Stimulated activated CD4-positive, alpha-beta T cell treated with anti-CD3 and anti-CD28 coated beads, Interleukin-1b, Interleukin-23, amount 100 ng/mL, for 4 hours (primary cell): ENCODE measurements around the gene RUVBL2.

Source experiments
- DNase-seq, 2 donors: peaks; one replicate each; pipeline ENCODE4 v3.0.0-alpha.2; 2020; ENCODE audit warnings: low read depth in 2 of 2

The RUVBL2 gene

GRCh38 chr19:48993175-48994034 is at the start of gene RUVBL2, which contains the start of gene GYS1:
Gene RUVBL2 (plus strand): TSS chr19:48993887. CDS start chr19:48993912, 25 bp downstream.
Gene GYS1 (minus strand): TSS chr19:48993309. CDS start chr19:48993112, 197 bp downstream.
- DNase-seq, result peak; percentile 98 to 99

- DNase-seq, result no peak
Observed at GRCh38 chr19:48945415-48945814, 48.3 kb upstream of the RUVBL2 start.

GRCh38 chr19:48945817-48946216 is 47.9 kb upstream of the RUVBL2 start:
- no peak for DNase-seq

GRCh38 chr19:48946463-48947257 is 47.0 kb upstream of the RUVBL2 start:
- no peak for DNase-seq

- no peak for DNase-seq
Observed at GRCh38 chr19:48947258-48947542, 46.5 kb upstream of the RUVBL2 start.

GRCh38 chr19:48950159-48950558 is 43.5 kb upstream of the RUVBL2 start:
- DNase-seq, result no peak

GRCh38 chr19:48950830-48951519 is 42.7 kb upstream of the RUVBL2 start:
- no peak for DNase-seq

- no peak for DNase-seq
Observed at GRCh38 chr19:48953141-48953540, 40.5 kb upstream of the RUVBL2 start.

- no peak for DNase-seq
Observed at GRCh38 chr19:48953990-48954594, 39.6 kb upstream of the RUVBL2 start.

GRCh38 chr19:48954595-48955307 is 38.9 kb upstream of the RUVBL2 start, which contains the start of gene BAX:
Gene BAX (plus strand): TSS chr19:48954875. CDS start chr19:48954929, 54 bp downstream.
- DNase-seq, result peak; percentile 80 to 95

GRCh38 chr19:48955308-48955958 is 38.3 kb upstream of the RUVBL2 start:
- DNase-seq, result no peak

- DNase-seq, result no peak
Observed at GRCh38 chr19:48958006-48958405, 35.7 kb upstream of the RUVBL2 start.

GRCh38 chr19:48959341-48960239 is 34.1 kb upstream of the RUVBL2 start:
- DNase-seq, result no peak

GRCh38 chr19:48961051-48961649 is 32.5 kb upstream of the RUVBL2 start:
- DNase-seq, result no peak

- no peak for DNase-seq
Observed at GRCh38 chr19:48961673-48962028, 32.0 kb upstream of the RUVBL2 start.

GRCh38 chr19:48962029-48962848 is 31.4 kb upstream of the RUVBL2 start:
- no peak for DNase-seq

- DNase-seq, result no peak
Observed at GRCh38 chr19:48962849-48963165, 30.9 kb upstream of the RUVBL2 start.

- DNase-seq, result peak; percentile 42 to 67
Observed at GRCh38 chr19:48963371-48964204, 30.1 kb upstream of the RUVBL2 start.
